ENCODE data around the gene ADAMTS9. TPM values are rescaled to one million over a fixed set of nuclear protein-coding genes. Genes with fewer than 3 reads are reported as not detected.

ADAMTS9 gene
- total RNA-seq, 2 donors from 2014 or later = 104 to 420 TPM

- ATAC-seq (ENCODE audit: insufficient number of reproducible peaks, low FRiP score, low read depth) = no peak
- Histone ChIP-seq H3K4me1 (ENCODE audit: control insufficient read depth in 1 of 2, low read depth in 2 of 2) (peaks cover 16 to 70% of the 10 kb centered on the region in 2 donors), H3K27ac (peak overlapping the region in 1 of 2 donors; percentile 15), H3K4me3 (no peak overlapping the region), H3K27me3 (replicated peaks; ENCODE audit: insufficient read depth) (no peaks in the 10 kb centered on the region), H3K9me3 (no peaks in the 10 kb centered on the region), H3K36me3 (no peaks in the 10 kb centered on the region)
- DNase-seq (ENCODE audit: low spot score) = no peak
- TF ChIP-seq CTCF (IDR thresholded peaks at IDR 0.05) = no peak
Observed at GRCh38 chr3:64726414-64727090, 38.8 kb upstream of the ADAMTS9 start.

- no peak for TF ChIP-seq CTCF (IDR thresholded peaks at IDR 0.05)
- H3K9me3 ChIP-seq = no peaks in the 10 kb centered on the region
- no peaks in the 10 kb centered on the region for H3K36me3 ChIP-seq
- peak overlapping the region; percentile 18 for H3K4me3 ChIP-seq
- peak overlapping the region; percentile 81 to 85 for H3K27ac ChIP-seq
- peaks cover 31 to 69% of the 10 kb centered on the region in 2 donors for H3K4me1 ChIP-seq (ENCODE audit: control insufficient read depth in 1 of 2, low read depth in 2 of 2)
- ATAC-seq (ENCODE audit: insufficient number of reproducible peaks, low FRiP score, low read depth) = peak; percentile 3
- DNase-seq (ENCODE audit: low spot score) = no peak
- H3K27me3 ChIP-seq (replicated peaks; ENCODE audit: insufficient read depth) = no peaks in the 10 kb centered on the region
Observed at GRCh38 chr3:64718976-64719375, 31.2 kb upstream of the ADAMTS9 start.

- no peak for DNase-seq (ENCODE audit: low spot score)
- Histone ChIP-seq H3K9me3 (no peaks in the 10 kb centered on the region), H3K4me1 (ENCODE audit: control insufficient read depth in 1 of 2, low read depth in 2 of 2) (peaks cover 31 to 73% of the 10 kb centered on the region in 2 donors), H3K36me3 (no peaks in the 10 kb centered on the region), H3K27me3 (replicated peaks; ENCODE audit: insufficient read depth) (no peaks in the 10 kb centered on the region), H3K4me3 (no peak overlapping the region), H3K27ac (peak overlapping the region; percentile 84 to 85)
- ATAC-seq (ENCODE audit: insufficient number of reproducible peaks, low FRiP score, low read depth) = no peak
- peak; percentile 20 for TF ChIP-seq CTCF (IDR thresholded peaks at IDR 0.05)
Observed at GRCh38 chr3:64717872-64718613, 30.2 kb upstream of the ADAMTS9 start.

GRCh38 chr3:64717411-64717810 lies 29.6 kb upstream of the ADAMTS9 start:
- Histone ChIP-seq H3K36me3 (no peaks in the 10 kb centered on the region), H3K27ac (peak overlapping the region; percentile 84 to 85), H3K9me3 (no peaks in the 10 kb centered on the region), H3K27me3 (replicated peaks; ENCODE audit: insufficient read depth) (no peaks in the 10 kb centered on the region), H3K4me3 (no peak overlapping the region), H3K4me1 (ENCODE audit: control insufficient read depth in 1 of 2, low read depth in 2 of 2) (peaks cover 35 to 80% of the 10 kb centered on the region in 2 donors)
- ATAC-seq (ENCODE audit: insufficient number of reproducible peaks, low FRiP score, low read depth) = no peak
- no peak for DNase-seq (ENCODE audit: low spot score)
- TF ChIP-seq CTCF (IDR thresholded peaks at IDR 0.05) = no peak

GRCh38 chr3:64716110-64716710 lies 28.4 kb upstream of the ADAMTS9 start:
- Histone ChIP-seq H3K36me3 (no peaks in the 10 kb centered on the region), H3K4me3 (peak overlapping the region; percentile 41), H3K4me1 (ENCODE audit: control insufficient read depth in 1 of 2, low read depth in 2 of 2) (peaks cover 40 to 81% of the 10 kb centered on the region in 2 donors), H3K27me3 (replicated peaks; ENCODE audit: insufficient read depth) (no peaks in the 10 kb centered on the region), H3K27ac (peak overlapping the region; percentile 84 to 85), H3K9me3 (no peaks in the 10 kb centered on the region)
- TF ChIP-seq CTCF (IDR thresholded peaks at IDR 0.05) = no peak
- no peak for DNase-seq (ENCODE audit: low spot score)
- peak; percentile 77 for ATAC-seq (ENCODE audit: insufficient number of reproducible peaks, low FRiP score, low read depth)

All from thoracic aorta (tissue), 2 donors.